NK-92 (cell line): ENCODE measurements around the gene SCLY.

Experiments used
- DNase-seq: peaks from one replicate; lab custom pipeline; 2025; ENCODE audit not compliant: unreplicated experiment; lab: John Stamatoyannopoulos, UW

The SCLY gene

GRCh38 chr2:238124488-238125126 lies 63.8 kb downstream of the SCLY start:
- no peak for DNase-seq

DNA sequence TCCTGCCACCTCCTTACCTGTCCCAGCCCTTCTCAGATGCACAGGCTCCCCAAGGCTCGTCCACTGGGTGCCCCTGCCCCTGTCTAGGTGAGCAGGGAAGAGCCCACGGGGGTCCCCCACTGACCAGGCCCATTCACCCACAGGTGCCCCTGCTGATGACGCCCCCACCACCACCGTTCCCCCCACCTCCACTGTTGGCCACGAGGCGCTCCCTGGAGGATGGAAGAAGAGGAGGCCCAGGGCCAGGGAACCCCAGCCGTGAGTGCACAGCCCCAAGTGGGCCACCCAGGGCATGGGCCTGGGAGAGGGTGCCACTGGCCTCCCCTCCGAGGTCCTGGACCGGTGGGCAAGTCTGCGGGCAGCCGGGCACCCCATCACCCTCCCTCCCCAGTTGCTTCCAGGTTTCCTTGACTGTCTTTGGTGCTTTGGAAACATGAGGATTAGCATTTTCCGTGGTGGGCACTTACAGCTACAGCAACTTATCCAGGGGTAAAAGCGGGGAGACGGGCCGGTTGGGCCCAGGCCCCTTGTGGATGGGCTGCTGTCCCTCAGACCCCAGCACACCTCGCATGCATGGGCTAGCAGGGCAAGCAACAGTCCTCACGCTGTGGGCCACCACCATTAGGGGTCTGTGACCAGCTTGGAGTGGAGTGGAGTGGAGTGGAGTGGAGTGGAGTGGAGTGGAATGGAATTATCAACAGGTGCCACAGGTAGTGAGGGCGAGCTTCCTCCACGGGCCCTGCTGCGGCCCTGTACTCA lies 64.5 kb downstream of the SCLY start:
- DNase-seq: no peak

DNA sequence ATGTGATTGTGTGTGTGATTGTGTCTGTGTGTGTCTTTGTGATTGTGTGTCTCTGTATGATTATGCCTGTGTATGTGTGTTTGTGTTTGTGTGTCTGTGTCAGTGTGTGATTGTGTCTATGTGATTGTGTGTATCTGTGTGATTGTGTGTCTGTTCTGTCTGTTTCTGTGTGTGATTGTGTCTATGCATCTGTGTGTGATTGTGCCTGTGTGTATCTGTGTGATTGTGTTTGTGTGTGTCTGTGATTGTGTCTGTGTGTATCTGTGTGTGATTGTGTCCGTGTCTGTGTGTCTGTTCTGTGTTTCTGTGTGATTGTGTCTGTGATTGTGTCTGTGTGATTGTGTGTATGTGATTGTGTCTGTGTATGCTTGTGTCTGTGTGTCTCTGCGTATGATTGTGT lies 65.5 kb downstream of the SCLY start:
- no peak for DNase-seq

DNA sequence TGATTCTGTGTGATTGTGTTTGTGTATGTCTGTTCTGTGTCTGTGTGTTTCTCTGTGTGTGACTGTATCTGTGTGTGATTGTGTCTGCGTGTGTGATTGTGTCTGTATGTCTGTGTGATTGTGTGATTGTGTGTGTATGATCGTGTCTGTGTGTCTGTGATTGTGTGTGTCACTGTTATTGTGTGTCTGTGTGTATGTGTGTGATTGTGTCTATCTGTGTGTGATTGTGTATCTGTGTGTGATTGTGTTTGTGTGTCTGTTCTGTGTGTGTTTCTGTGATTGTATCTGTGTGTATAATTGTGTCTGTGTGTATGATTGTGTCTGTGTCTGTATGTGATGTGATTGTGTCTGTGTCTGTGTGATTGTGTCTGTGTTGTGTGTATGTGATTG lies 66.0 kb downstream of the SCLY start:
- no peak for DNase-seq

- DNase-seq: no peak
Measured at GRCh38 chr2:238127165-238128060, 66.6 kb downstream of the SCLY start.

GRCh38 chr2:238128061-238128440 lies 67.2 kb downstream of the SCLY start:
- no peak for DNase-seq

GRCh38 chr2:238128534-238129001 lies 67.8 kb downstream of the SCLY start:
- no peak for DNase-seq

- no peak for DNase-seq
Measured at GRCh38 chr2:238129166-238130010, 68.6 kb downstream of the SCLY start.

GRCh38 chr2:238130111-238130695 lies 69.4 kb downstream of the SCLY start:
- DNase-seq: no peak

GRCh38 chr2:238130696-238131628 lies 70.2 kb downstream of the SCLY start:
- DNase-seq: no peak

GRCh38 chr2:238131761-238132462 lies 71.1 kb downstream of the SCLY start:
- no peak for DNase-seq

DNA sequence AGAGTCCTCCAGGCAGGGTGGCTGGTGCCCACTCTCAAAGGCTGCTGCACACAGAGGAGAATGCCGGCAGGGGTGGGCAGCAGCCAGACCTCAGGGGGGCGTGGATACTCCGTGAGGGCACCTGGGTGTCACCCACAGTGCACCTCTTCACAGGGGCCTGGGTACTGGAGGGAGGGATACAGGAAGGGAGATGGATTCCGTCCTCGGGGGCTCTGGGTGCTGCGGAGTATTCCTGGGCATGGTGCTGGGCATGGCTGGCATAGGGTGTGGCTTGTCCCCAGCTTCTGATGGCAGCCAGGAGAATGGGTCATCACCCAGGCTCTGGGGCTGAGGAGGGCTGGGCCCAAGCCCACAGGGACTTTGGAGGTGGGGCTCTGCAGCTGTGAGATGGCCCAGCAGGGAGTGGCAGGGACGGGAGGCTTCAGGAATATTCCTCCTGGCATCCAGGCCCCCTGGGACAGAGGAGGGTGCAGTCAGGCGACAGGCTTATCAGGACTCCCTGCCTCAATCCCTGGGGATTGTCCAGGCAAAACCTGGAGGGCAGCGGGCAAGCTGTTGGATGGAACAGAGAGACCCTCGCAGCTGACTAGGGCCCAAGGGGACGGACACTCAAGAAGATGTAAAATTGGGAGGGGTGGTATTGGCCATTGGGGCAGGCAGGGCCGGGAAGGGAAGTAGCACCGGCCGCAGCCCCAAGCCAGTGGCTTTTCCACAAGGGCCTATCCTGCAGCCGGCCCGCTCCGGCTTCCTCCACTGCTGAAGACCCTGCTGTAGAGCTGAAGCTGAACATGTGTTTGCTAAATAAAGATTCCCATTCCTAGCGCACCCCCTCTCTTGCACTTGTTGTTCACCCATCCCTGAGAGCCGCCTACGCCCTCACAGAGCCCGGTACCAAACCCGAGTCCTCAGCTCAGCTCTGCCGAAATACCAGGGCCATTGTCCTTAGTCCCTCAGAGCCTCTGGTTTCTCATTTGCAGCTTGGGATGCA lies 72.0 kb downstream of the SCLY start:
- DNase-seq: no peak

- DNase-seq: no peak
Measured at GRCh38 chr2:238133499-238134392, 72.9 kb downstream of the SCLY start.

DNA sequence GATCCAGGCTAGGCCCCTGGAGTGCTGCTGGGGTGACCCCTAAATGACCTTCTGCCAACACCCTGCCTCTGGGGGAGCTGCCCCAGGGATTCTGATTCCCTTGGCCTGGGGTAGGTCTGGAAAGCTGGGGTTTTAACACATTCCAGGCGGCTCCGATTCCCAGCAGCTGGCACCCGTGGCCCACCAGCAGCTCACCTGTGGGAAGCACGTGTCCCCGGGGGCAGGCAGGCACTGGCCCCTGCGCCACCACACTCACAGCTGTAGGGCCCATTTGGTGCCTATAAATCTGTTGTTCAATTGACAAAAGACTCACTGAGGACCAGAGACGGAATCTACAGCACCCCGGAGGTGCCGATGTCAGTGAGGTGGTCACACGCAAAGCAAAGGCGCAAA lies 73.6 kb downstream of the SCLY start:
- DNase-seq: no peak

DNA sequence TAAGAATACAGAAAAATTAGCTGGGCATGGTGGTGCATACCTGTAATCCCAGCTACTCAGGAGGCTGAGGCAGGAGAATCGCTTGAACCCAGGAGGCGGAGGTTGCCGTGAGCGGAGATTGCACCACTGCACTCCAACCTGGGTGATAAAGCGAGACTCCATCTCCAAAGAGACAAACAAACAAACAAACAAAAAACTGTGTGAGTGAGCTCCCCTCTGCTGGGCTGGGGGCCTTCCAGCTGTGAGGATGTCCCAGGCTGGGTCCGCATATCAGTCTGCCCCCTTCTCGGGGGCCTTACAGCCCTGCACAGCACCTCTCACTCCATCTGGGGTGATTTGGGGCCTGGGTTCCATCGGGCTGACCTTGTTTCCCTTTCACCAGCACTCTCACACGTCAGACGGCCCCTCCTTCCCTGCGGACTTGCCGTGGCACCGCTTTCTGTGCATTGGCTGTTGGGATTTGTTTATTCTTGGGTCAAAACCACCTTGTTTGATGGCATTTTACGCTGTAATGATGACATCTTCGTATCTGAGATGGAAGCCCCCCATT lies 74.9 kb downstream of the SCLY start:
- DNase-seq: no peak

DNA sequence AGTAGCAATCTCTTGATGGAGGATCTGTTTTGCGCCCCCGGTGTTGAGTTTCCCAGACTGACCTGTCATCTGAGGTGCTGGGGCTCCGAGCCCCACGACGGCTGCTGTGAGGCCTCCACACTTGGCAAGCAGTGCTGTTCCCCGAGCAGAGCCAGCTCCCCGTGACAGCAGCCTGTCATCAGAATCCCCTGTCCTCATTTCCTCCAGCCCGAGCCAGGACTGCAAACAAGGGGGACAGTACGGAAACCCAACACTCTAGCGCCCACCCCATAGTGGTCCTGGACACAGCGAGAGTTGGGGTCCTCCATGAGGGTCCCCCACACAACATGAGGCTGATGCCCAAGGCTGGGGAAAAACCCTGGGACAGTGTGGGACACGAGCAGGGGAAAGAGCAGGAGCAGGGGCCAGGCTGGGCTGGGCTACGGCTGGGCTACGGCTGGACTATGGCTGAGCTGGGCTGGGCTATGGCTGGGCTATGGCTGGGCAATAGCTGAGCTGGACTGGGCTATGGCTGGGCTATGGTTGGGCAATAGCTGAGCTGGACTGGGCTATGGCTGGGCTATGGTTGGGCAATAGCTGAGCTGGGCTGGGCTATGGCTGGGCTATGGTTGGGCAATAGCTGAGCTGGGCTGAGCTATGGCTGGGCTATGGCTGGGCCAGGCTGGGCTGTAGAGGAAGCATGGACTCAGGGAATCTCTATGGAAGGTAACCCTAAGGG lies 76.2 kb downstream of the SCLY start:
- no peak for DNase-seq
